Loucy (cell line): ENCODE measurements around the gene PHOSPHO1.

ENCODE experiments used
- H2AFZ ChIP-seq: fragments of 200-600 bp; sonication (generic); 2 replicates; pipeline ENCODE4 v1.6.0; 2016; ENCODE audit warnings: antibody characterized with exemption, mild to moderate bottlenecking, low read length, moderate library complexity
- H3F3A ChIP-seq: fragments of 200-600 bp; 2 replicates; pipeline ENCODE4 v1.6.0; 2016; ENCODE audit warnings: antibody characterized with exemption, low read depth, mild to moderate bottlenecking
- H3K27me3 ChIP-seq: fragments of 200-600 bp; sonication (generic); 2 replicates; pipeline ENCODE4 v1.6.1; 2014; ENCODE audit warnings: low read length, mild to moderate bottlenecking; ENCODE audit not compliant: insufficient read depth, poor library complexity, severe bottlenecking
- H3K36me3 ChIP-seq: fragments of 200-600 bp; sonication (generic); 2 replicates; pipeline ENCODE4 v1.6.1; 2016; ENCODE audit warnings: low read length; ENCODE audit not compliant: insufficient read depth
- H3K4me1 ChIP-seq: fragments of 200-600 bp; sonication (generic); 2 replicates; pipeline ENCODE4 v1.5.1; 2014; ENCODE audit warnings: low read length, mild to moderate bottlenecking; ENCODE audit not compliant: insufficient read depth, poor library complexity, severe bottlenecking
- H3K4me2 ChIP-seq: fragments of 200-600 bp; sonication (generic); 2 replicates; pipeline ENCODE4 v1.6.0; 2014; ENCODE audit warnings: antibody characterized with exemption, low read length, low read depth, mild to moderate bottlenecking; ENCODE audit not compliant: poor library complexity, severe bottlenecking
- H3K4me3 ChIP-seq: fragments of 200-600 bp; sonication (generic); 2 replicates; pipeline ENCODE4 v1.5.1; 2014; ENCODE audit warnings: low read length, mild to moderate bottlenecking, mixed read lengths; ENCODE audit not compliant: poor library complexity, severe bottlenecking
- H3K79me2 ChIP-seq: fragments of 200-600 bp; sonication (generic); 2 replicates; pipeline ENCODE4 v1.6.1; 2014; ENCODE audit warnings: low read length; ENCODE audit not compliant: insufficient read depth
- H3K9ac ChIP-seq: fragments of 200-600 bp; sonication (generic); 2 replicates; pipeline ENCODE4 v1.6.0; 2014; ENCODE audit warnings: mild to moderate bottlenecking, low read depth, low read length, moderate library complexity; ENCODE audit not compliant: poor library complexity, severe bottlenecking
- H3K9me2 ChIP-seq: fragments of 200-600 bp; sonication (generic); replicated peaks from 2 replicates; pipeline ENCODE4 v1.6.1; 2016; ENCODE audit warnings: low read depth, low read length, mixed read lengths
- H3K9me3 ChIP-seq: fragments of 200-600 bp; sonication (generic); 2 replicates; pipeline ENCODE4 v1.6.1; 2014; ENCODE audit warnings: mild to moderate bottlenecking, antibody characterized with exemption, low read length, low read depth; ENCODE audit not compliant: insufficient read depth
- H4K20me1 ChIP-seq: fragments of 200-600 bp; sonication (generic); 2 replicates; pipeline ENCODE4 v1.6.0; 2014; ENCODE audit warnings: antibody characterized with exemption, low read length, mild to moderate bottlenecking; ENCODE audit not compliant: insufficient read depth, poor library complexity, severe bottlenecking
- CTCF ChIP-seq: fragments of 200-600 bp; sonication (generic); conservative IDR thresholded peaks from 2 replicates; pipeline ENCODE4 v1.5.1; 2014; ENCODE audit warnings: mild to moderate bottlenecking, antibody characterized with exemption, low read length
- EZH2phosphoT487 ChIP-seq: fragments of 200-600 bp; IDR thresholded peaks from 2 replicates; pipeline ENCODE4 v1.6.1; 2018; ENCODE audit warnings: antibody characterized with exemption, mild to moderate bottlenecking, moderate library complexity, borderline replicate concordance

The PHOSPHO1 gene

GRCh38 chr17:49255125-49255524, 24.5 kb upstream of the PHOSPHO1 start:
- Histone ChIP-seq H3K9ac (no peak overlapping the region), H4K20me1 (no peaks in the 10 kb centered on the region), H3K4me2 (no peak overlapping the region), H3K79me2 (no peaks in the 10 kb centered on the region), H3K9me2 (no peaks in the 10 kb centered on the region), H3K4me3 (no peak overlapping the region), H3K4me1 (peaks cover 3% of the 10 kb centered on the region), H3K36me3 (no peaks in the 10 kb centered on the region), H2AFZ (no peak overlapping the region), H3K9me3 (no peaks in the 10 kb centered on the region), H3K27me3 (no peaks in the 10 kb centered on the region), H3F3A (no peaks in the 10 kb centered on the region)
- no peak for TF ChIP-seq EZH2phosphoT487
- TF ChIP-seq CTCF, result no peak

GRCh38 chr17:49254066-49254465, 23.5 kb upstream of the PHOSPHO1 start:
- no peaks in the 10 kb centered on the region for H3K9me3 ChIP-seq
- no peaks in the 10 kb centered on the region for H3K4me1 ChIP-seq
- H3K27me3 ChIP-seq, result no peaks in the 10 kb centered on the region
- H3K9me2 ChIP-seq, result no peaks in the 10 kb centered on the region
- H3F3A ChIP-seq, result no peaks in the 10 kb centered on the region
- H3K79me2 ChIP-seq, result no peaks in the 10 kb centered on the region
- H2AFZ ChIP-seq, result no peak overlapping the region
- H3K9ac ChIP-seq, result no peak overlapping the region
- TF ChIP-seq CTCF (no peak; the same call in 1 of the 2 replicates), EZH2phosphoT487 (no peak)
- no peaks in the 10 kb centered on the region for H4K20me1 ChIP-seq
- H3K36me3 ChIP-seq, result no peaks in the 10 kb centered on the region
- H3K4me2 ChIP-seq, result no peak overlapping the region
- no peak overlapping the region for H3K4me3 ChIP-seq

GRCh38 chr17:49252148-49252695, 21.6 kb upstream of the PHOSPHO1 start:
- Histone ChIP-seq H2AFZ (no peak overlapping the region), H3K79me2 (no peaks in the 10 kb centered on the region), H3K4me3 (no peak overlapping the region), H3K4me2 (no peak overlapping the region), H3K36me3 (no peaks in the 10 kb centered on the region), H3K9me2 (no peaks in the 10 kb centered on the region), H3K27me3 (no peaks in the 10 kb centered on the region), H4K20me1 (no peaks in the 10 kb centered on the region), H3K9me3 (no peaks in the 10 kb centered on the region), H3K9ac (no peak overlapping the region), H3K4me1 (no peaks in the 10 kb centered on the region), H3F3A (no peaks in the 10 kb centered on the region)
- TF ChIP-seq EZH2phosphoT487 (no peak), CTCF (no peak)
